GM12891 (cell line): ENCODE data around the gene COX5A.
A peak's percentile ranks its signal among the peaks of the same experiment; 100 is the strongest.
"Not testable (repeated sequence)": the region's sequence is repeated elsewhere in the genome, so short reads cannot be mapped to it uniquely, and the experiment has no call there.

Experiments
- DNase-seq: peaks from one replicate; pipeline ENCODE4 v3.0.0; 2011; ENCODE audit warnings: low spot score; ENCODE audit not compliant: insufficient read length
- FAIRE-seq: peaks from 2 replicates; lab custom pipeline; 2011; peaks lifted over from hg19 to GRCh38; lab: Jason Lieb, UNC
- PAX5 ChIP-seq: IDR thresholded peaks from 2 replicates; pipeline ENCODE4 v1.6.1; 2011; ENCODE audit warnings: low read length, moderate library complexity, mild to moderate bottlenecking; ENCODE audit not compliant: insufficient read depth, severe bottlenecking
- POLR2A ChIP-seq: IDR thresholded peaks from 2 replicates; pipeline ENCODE4 v1.6.1; 2011; ENCODE audit warnings: low read depth, low read length, control low read depth
- POLR2AphosphoS5 ChIP-seq: IDR thresholded peaks from 2 replicates; pipeline ENCODE4 v1.6.1; 2011; ENCODE audit warnings: low read depth, low read length, control low read depth
- POU2F2 ChIP-seq: IDR thresholded peaks from 2 replicates; pipeline ENCODE4 v1.6.1; 2011; ENCODE audit warnings: low read depth, mild to moderate bottlenecking, control low read depth, low read length, moderate library complexity
- SPI1 ChIP-seq: IDR thresholded peaks from 2 replicates; pipeline ENCODE4 v1.6.1; 2011; ENCODE audit warnings: low read depth, low read length, control low read depth
- TAF1 ChIP-seq: IDR thresholded peaks from 2 replicates; pipeline ENCODE4 v1.6.1; 2011; ENCODE audit warnings: low read depth, low read length, control low read depth

The COX5A gene

GRCh38 chr15:74889883-74890664, 47.8 kb downstream of the COX5A start, which contains the start of gene MPI:
TSS of gene MPI (plus strand) at chr15:74890042. CDS start at chr15:74890074, 32 bp downstream.
- FAIRE-seq (peak; percentile 93), DNase-seq (peak; percentile 96)
- TF ChIP-seq POLR2A, result peak; percentile 96
- TF ChIP-seq PAX5, result no peak
- peak; percentile 88; the same call in 1 of the 2 replicates for TF ChIP-seq POU2F2
- peak; percentile 93 for TF ChIP-seq TAF1
- peak; percentile 89 for TF ChIP-seq POLR2AphosphoS5

DNA sequence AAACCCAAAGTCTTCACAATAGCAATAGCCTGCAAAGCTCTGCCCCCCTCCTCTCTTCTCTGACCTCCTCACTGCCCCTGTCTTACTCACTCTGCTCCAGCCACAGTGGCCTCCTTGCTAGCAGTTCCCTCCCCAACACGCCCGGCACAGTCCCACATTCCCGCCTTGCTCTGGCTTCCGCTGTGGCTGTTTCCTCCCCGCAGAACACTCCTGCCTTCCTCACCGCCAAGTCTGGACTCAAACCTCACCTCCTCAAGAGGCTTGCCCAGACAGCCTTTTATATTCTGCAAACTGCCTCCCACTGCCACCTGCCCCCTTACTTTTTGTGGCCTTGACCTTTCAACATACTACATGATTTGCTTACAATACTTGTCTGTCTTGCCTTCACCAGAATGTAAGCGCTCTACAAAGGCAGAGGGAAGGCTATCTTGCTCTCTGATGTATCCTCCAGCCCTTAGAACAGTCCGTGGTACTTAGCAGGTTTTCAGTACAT, 48.4 kb downstream of the COX5A start:
- no peak for DNase-seq
- FAIRE-seq, result no peak

GRCh38 chr15:74888716-74889115, 49.2 kb downstream of the COX5A start:
- DNase-seq (no peak), FAIRE-seq (no peak)
- no peak for TF ChIP-seq POLR2AphosphoS5
- TF ChIP-seq POU2F2, result no peak
- TF ChIP-seq POLR2A, result no peak
- TF ChIP-seq SPI1, result no peak
- TF ChIP-seq TAF1, result no peak
- TF ChIP-seq PAX5, result no peak

More for the DNA sequence above, 48.4 kb downstream of the COX5A start:
- no peak for TF ChIP-seq POLR2A
- TF ChIP-seq PAX5, result no peak
- TF ChIP-seq POU2F2, result no peak
- no peak for TF ChIP-seq TAF1
- TF ChIP-seq POLR2AphosphoS5, result no peak
- TF ChIP-seq SPI1, result no peak

DNA sequence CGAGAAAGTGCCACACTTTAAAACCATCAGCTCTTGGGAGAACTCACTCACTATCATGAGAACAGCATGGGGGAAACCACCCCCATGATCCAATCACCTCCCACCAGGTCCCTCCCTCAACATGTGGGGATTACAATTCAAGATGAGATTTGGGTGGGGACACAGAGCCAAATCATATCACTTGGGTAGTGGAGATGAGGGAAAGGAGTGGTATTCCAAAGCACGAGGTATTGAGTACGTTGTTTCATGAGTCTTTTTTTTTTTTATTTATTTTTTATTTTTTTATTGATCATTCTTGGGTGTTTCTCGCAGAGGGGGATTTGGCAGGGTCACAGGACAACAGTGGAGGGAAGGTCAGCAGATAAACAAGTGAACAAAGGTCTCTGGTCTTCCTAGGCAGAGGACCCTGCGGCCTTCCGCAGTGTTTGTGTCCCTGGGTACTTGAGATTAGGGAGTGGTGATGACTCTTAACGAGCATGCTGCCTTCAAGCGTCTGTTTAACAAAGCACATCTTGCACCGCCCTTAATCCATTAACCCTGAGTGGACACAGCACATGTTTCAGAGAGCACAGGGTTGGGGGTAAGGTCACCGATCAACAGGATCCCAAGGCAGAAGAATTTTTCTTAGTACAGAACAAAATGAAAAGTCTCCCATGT, 50.2 kb downstream of the COX5A start:
- DNase-seq, FAIRE-seq: not testable (repeated sequence)

DNA sequence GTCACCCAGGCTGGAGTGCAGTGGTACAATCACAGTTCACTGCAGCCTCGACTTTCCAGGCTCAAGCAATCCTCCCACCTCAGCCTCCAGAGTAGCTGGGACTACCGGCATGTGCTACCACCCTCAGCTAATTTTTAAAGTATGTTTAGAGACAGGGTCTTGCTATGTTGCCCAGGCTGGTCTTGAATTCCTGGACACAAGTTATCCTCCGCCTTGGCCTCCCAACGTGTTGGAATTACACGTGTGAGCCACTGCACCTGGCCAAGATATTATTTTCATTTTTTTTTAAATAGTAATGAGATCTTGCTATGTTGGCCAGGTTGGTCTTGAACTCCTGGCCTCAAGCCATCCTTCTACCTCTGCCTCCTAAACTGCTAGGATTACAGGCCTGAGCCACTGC, 52.4 kb downstream of the COX5A start:
- TF ChIP-seq POLR2A (no peak), PAX5 (no peak), TAF1 (no peak), POLR2AphosphoS5 (no peak), POU2F2 (no peak), SPI1 (no peak)
- DNase-seq (no peak), FAIRE-seq (no peak)

GRCh38 chr15:74884428-74885223, 53.2 kb downstream of the COX5A start:
- DNase-seq, result no peak
- peak; percentile 16 for FAIRE-seq
- TF ChIP-seq POLR2A (no peak), POU2F2 (no peak), TAF1 (no peak), SPI1 (no peak), POLR2AphosphoS5 (no peak), PAX5 (no peak)

DNA sequence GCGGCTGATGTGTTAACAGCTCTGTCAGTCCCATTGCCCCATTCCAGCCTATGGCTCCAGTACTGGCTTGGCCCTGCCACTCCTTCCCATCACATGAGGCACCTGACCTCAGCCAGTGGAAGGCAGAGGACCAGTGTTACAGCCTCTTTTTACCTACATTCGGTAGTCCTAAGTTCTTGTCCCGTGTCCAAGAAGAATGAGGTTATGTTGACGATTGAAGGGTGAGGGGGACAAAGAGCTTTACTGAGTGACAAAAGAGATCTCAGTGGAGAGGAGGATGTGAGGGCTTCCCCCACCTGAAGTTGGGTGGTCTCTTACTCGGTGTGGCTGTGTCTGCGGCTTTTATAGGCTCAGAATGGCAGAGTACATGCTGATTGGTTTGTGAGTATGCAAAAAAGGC, 55.3 kb downstream of the COX5A start:
- no peak for TF ChIP-seq POU2F2
- TF ChIP-seq SPI1, result no peak
- no peak for TF ChIP-seq POLR2A
- no peak for TF ChIP-seq POLR2AphosphoS5
- no peak for TF ChIP-seq TAF1
- no peak for TF ChIP-seq PAX5
- no peak for FAIRE-seq
- DNase-seq, result no peak

GRCh38 chr15:74878273-74878672, 59.6 kb downstream of the COX5A start:
- no peak for TF ChIP-seq POLR2A
- no peak for TF ChIP-seq PAX5
- no peak for TF ChIP-seq SPI1
- TF ChIP-seq POLR2AphosphoS5, result no peak
- no peak for TF ChIP-seq POU2F2
- no peak for TF ChIP-seq TAF1
- FAIRE-seq (no peak), DNase-seq (no peak)

DNA sequence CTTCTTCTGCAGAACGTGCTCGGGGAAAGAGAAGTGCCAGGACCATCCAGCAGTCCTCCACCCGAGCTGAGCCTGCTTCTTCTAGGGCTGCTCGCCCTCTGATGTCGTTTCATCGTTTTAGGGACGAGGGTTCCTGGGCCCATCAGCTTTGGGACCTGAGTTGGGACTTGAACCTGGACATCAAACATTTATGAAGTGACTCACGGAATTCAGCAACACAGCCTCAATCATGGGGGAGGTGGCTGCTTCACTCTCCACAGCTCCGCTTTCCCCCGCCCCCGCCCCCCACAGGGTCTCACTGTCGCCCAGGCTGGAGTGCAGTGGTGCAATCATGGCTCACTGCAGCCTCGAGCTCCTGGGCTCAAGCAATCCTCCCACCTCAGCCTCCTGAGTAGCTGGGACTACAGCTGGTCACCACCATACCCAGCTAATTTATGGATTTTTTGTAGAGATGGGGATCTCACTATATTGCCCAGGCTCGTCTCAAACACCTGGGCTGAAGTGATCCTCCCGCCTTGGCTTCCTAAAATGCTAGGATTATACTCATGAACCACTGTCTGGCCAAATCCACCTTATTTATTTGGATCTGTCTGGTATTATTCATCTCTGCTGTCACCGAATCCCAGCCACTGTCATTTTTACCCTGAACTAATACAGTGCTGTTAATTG, 64.0 kb downstream of the COX5A start:
- FAIRE-seq (no peak), DNase-seq (no peak)
- no peak for TF ChIP-seq POU2F2
- no peak for TF ChIP-seq SPI1
- no peak for TF ChIP-seq POLR2AphosphoS5
- no peak for TF ChIP-seq TAF1
- TF ChIP-seq PAX5, result no peak
- TF ChIP-seq POLR2A, result no peak
